ENCODE results near the gene LHFPL6.

- no peak for TF ChIP-seq CTCF (IDR thresholded peaks at IDR 0.05)
- no peak for TF ChIP-seq EZH2phosphoT487 (IDR thresholded peaks at IDR 0.05)
- no peak for TF ChIP-seq EZH2 (IDR thresholded peaks at IDR 0.05)
These were observed 69.3 kb downstream of the LHFPL6 start for GRCh38 chr13:39533651-39534150.
